HepG2 (cell line): ENCODE measurements around the gene RASGRP4. TPM values are rescaled to one million over a fixed set of nuclear protein-coding genes. Genes with fewer than 3 reads are reported as not detected.

Source experiments
- ATF2 ChIP-seq: sonication (generic); formaldehyde crosslinking; IDR thresholded peaks from 2 replicates; pipeline ENCODE4 v1.4.0; 2020; ENCODE audit warnings: missing genetic modification reagents
- ATRX ChIP-seq: sonication (generic); formaldehyde crosslinking; IDR thresholded peaks from 2 replicates; pipeline ENCODE4 v1.4.0; 2020; ENCODE audit warnings: missing genetic modification reagents, borderline replicate concordance
- HCFC1 ChIP-seq: fragments of 150-350 bp; IDR thresholded peaks from 2 replicates; pipeline ENCODE4 v1.6.1; 2014; ENCODE audit warnings: low read depth, low read length
- HNF4G ChIP-seq, 2 experiments: sonication (generic) in 1 of 2; formaldehyde crosslinking in 1 of 2; IDR thresholded peaks; 2 replicates each; pipeline versions ENCODE4 v1.4.0 to v1.6.1; 2011 to 2020; ENCODE audit warnings: borderline replicate concordance in 2 of 2, low read depth in 2 of 2, mild to moderate bottlenecking in 2 of 2, low read length in 1 of 2, missing genetic modification reagents in 1 of 2, moderate library complexity in 1 of 2
- HOMEZ ChIP-seq: IDR thresholded peaks from 2 replicates; pipeline ENCODE4 v1.6.1; 2016; ENCODE audit warnings: low read depth
- KDM4B ChIP-seq: sonication (generic); formaldehyde crosslinking; IDR thresholded peaks from 2 replicates; pipeline ENCODE4 v1.4.0; 2020; ENCODE audit warnings: missing genetic modification reagents
- KMT2A ChIP-seq: sonication (generic); formaldehyde crosslinking; IDR thresholded peaks from 2 replicates; pipeline ENCODE4 v1.4.0; 2020; ENCODE audit warnings: missing genetic modification reagents
- MBD4 ChIP-seq: IDR thresholded peaks from 2 replicates; pipeline ENCODE4 v1.6.1; 2012; ENCODE audit warnings: low read length, inconsistent platforms, borderline replicate concordance
- MLLT10 ChIP-seq: sonication (generic); formaldehyde crosslinking; IDR thresholded peaks from 2 replicates; pipeline ENCODE4 v1.4.0; 2020; ENCODE audit warnings: missing genetic modification reagents
- MYNN ChIP-seq: sonication (generic); formaldehyde crosslinking; IDR thresholded peaks from 2 replicates; pipeline ENCODE4 v1.4.0; 2020; ENCODE audit warnings: mild to moderate bottlenecking, low read depth, missing genetic modification reagents
- NRL ChIP-seq: sonication (generic); formaldehyde crosslinking; IDR thresholded peaks from 2 replicates; pipeline ENCODE4 v1.5.0; 2020; ENCODE audit warnings: missing genetic modification reagents, mild to moderate bottlenecking, moderate library complexity, borderline replicate concordance
- RARA ChIP-seq: IDR thresholded peaks from 2 replicates; pipeline ENCODE4 v1.6.1; 2016; ENCODE audit warnings: missing genetic modification reagents, missing compliant biosample characterization
- RBFOX2 ChIP-seq: fragments of 200-400 bp; formaldehyde crosslinking; IDR thresholded peaks from 2 replicates; pipeline ENCODE4 v1.6.1; 2017; ENCODE audit warnings: low read depth, mild to moderate bottlenecking, low read length
- RBM22 ChIP-seq: fragments of 200-400 bp; formaldehyde crosslinking; optimal IDR thresholded peaks from 2 replicates; pipeline ENCODE3; 2017; ENCODE audit warnings: mild to moderate bottlenecking, low read length, moderate library complexity
- RELA ChIP-seq: sonication (generic); formaldehyde crosslinking; IDR thresholded peaks from 2 replicates; pipeline ENCODE4 v1.4.0; 2020; ENCODE audit warnings: missing genetic modification reagents
- RNF219 ChIP-seq: sonication (generic); formaldehyde crosslinking; IDR thresholded peaks from 2 replicates; pipeline ENCODE4 v1.5.0; 2020; ENCODE audit warnings: mild to moderate bottlenecking, missing genetic modification reagents
- ZKSCAN8 ChIP-seq: IDR thresholded peaks from 2 replicates; pipeline ENCODE4 v1.6.1; 2016; ENCODE audit warnings: borderline replicate concordance, missing genetic modification reagents, missing compliant biosample characterization
- ZMYM3 ChIP-seq: sonication (generic); formaldehyde crosslinking; IDR thresholded peaks from 2 replicates; pipeline ENCODE4 v1.5.1; 2020; ENCODE audit warnings: mild to moderate bottlenecking, missing genetic modification reagents
- ZNF205 ChIP-seq: IDR thresholded peaks from 2 replicates; pipeline ENCODE4 v1.6.1; 2018; ENCODE audit warnings: missing biosample characterization, missing genetic modification reagents
- ZNF333 ChIP-seq: sonication (generic); formaldehyde crosslinking; IDR thresholded peaks from 2 replicates; pipeline ENCODE4 v1.4.0; 2020; ENCODE audit warnings: mild to moderate bottlenecking, missing genetic modification reagents, borderline replicate concordance
- ZNF556 ChIP-seq: sonication (generic); formaldehyde crosslinking; IDR thresholded peaks from 2 replicates; pipeline ENCODE4 v1.4.0; 2020; ENCODE audit warnings: mild to moderate bottlenecking, missing genetic modification reagents, borderline replicate concordance
- ZNF768 ChIP-seq: sonication (generic); formaldehyde crosslinking; IDR thresholded peaks from 2 replicates; pipeline ENCODE4 v1.4.0; 2020; ENCODE audit warnings: missing genetic modification reagents
- ZNF850 ChIP-seq: sonication (generic); formaldehyde crosslinking; conservative IDR thresholded peaks from 2 replicates; pipeline ENCODE4 v1.9.0; 2021; ENCODE audit warnings: mild to moderate bottlenecking, missing genetic modification reagents
- polyA plus RNA-seq, 8 experiments: library from polyadenylated mRNA; depleted of rRNA in 3 of 8; stranded (reverse) in 7 of 8; unstranded in 1 of 8; fragments of >200 nt; fragmentation: Illumina TruSeq in 4 of 8; extraction: Trizol in 4 of 8; gene quantifications; 2 replicates each; pipeline versions ENCODE4 v1.2.1 to v1.2.3, GENCODE V29; 2011 to 2016; ENCODE audit warnings: low read depth in 4 of 8, missing spikeins in 1 of 8, mixed read lengths in 1 of 8; ENCODE audit not compliant: insufficient read depth in 1 of 8
- total RNA-seq, 5 experiments: library from RNA; depleted of rRNA; stranded (reverse); fragments of >200 nt; fragmentation: Illumina TruSeq; extraction: Trizol; gene quantifications; 2 replicates each; pipeline ENCODE4 v1.2.3, GENCODE V29; 2016; ENCODE audit warnings: low read depth in 1 of 5
- TF ChIP-seq, protein P1 (sequence below): conservative IDR thresholded peaks from 2 replicates; pipeline ENCODE4 v1.6.1; 2018; ENCODE audit warnings: missing genetic modification reagents

RASGRP4 gene
- total and polyA plus RNA-seq, 2 of the 13 experiments (the other 11 are each of a cell fraction or from before 2014, with no cell fraction given) = not detected

DNA sequence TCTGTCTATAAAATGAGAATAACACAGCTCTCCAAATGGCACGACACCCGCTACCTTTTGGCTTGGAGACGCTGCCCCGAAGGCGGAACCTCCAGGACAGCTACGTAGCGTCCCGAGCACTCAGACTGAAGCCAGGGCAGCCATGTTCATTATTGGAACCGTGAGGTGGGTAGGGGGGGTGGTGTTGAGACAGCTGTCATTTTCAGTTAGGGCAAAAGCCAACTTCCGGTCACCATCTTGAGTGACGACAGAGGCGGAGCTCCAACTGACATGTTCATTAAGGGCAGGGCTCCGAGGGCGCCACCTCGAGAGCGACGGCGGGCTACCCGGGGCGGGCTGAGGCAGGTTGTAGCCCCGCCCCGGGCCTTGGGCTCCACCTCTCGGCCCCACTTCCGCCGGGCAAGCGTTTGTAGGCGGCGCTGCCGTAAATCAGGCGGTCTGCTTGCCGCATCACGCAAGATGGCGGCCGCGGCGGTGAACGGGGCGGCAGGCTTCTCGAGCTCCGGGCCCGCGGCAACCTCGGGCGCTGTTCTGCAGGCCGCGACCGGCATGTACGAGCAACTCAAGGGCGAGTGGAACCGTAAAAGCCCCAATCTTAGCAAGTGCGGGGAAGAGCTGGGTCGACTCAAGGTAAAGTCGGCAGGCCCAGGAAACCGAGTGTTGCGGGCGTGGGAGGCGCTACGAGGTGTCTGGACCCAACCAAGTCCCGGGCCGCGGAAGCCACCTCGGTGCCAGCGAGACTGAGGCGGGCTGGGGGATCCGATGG is 51.5 kb downstream of the RASGRP4 start, which contains the start of gene PSMD8 (continued):
- TF ChIP-seq ZNF768 (CRISPR knock-in tag) (peak; percentile 77; the same call in 1 of the 2 replicates), ZNF333 (CRISPR knock-in tag) (0 out of 2 replicates have a peak, but pooled peaks have one; percentile 73), ZNF205 (peak; percentile 67), HNF4G (IDR thresholded peaks at IDR 0.05; ENCODE audit: borderline replicate concordance, low read depth, low read length) (no peak), HNF4G (CRISPR knock-in tag; IDR thresholded peaks at IDR 0.05; ENCODE audit: borderline replicate concordance, low read depth) (no peak; the same call in 1 of the 2 replicates), ZNF556 (CRISPR knock-in tag) (peak; percentile 93; the same call in 1 of the 2 replicates), KMT2A (CRISPR knock-in tag) (peak; percentile 79), ZMYM3 (CRISPR knock-in tag) (no peak), RBFOX2 (peak; percentile 98), KDM4B (CRISPR knock-in tag) (peak; percentile 89), RNF219 (CRISPR knock-in tag) (no peak; the same call in 1 of the 2 replicates), MYNN (CRISPR knock-in tag) (no peak), ZKSCAN8 (CRISPR knock-in tag) (peak; percentile 58; the same call in 1 of the 2 replicates), MLLT10 (CRISPR knock-in tag) (no peak), HOMEZ (CRISPR knock-in tag) (no peak), NRL (CRISPR knock-in tag) (peak; percentile 97), ATF2 (CRISPR knock-in tag) (no peak; the same call in 1 of the 2 replicates), MBD4 (no peak), RARA (CRISPR knock-in tag) (peak; percentile 40; the same call in 1 of the 2 replicates), ATRX (CRISPR knock-in tag) (no peak), ZNF850 (CRISPR knock-in tag) (no peak), RBM22 (no peak), HCFC1 (peak; percentile 67; the same call in 1 of the 2 replicates), RELA (CRISPR knock-in tag) (peak; percentile 33; the same call in 1 of the 2 replicates)
- TF ChIP-seq, protein P1, sequence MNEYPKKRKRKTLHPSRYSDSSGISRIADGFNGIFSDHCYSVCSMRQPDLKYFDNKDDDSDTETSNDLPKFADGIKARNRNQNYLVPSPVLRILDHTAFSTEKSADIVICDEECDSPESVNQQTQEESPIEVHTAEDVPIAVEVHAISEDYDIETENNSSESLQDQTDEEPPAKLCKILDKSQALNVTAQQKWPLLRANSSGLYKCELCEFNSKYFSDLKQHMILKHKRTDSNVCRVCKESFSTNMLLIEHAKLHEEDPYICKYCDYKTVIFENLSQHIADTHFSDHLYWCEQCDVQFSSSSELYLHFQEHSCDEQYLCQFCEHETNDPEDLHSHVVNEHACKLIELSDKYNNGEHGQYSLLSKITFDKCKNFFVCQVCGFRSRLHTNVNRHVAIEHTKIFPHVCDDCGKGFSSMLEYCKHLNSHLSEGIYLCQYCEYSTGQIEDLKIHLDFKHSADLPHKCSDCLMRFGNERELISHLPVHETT (CRISPR knock-in tag) = no peak; the same call in 1 of the 2 replicates
